K562 (cell line): Measurements from ENCODE around the gene MAP3K2. TPM values are rescaled to one million over a fixed set of nuclear protein-coding genes. Genes with fewer than 3 reads are reported as not detected.

ENCODE experiments used
- ATAC-seq: fragments of 200-7000 bp; cut with Tn5 transposase; 3 replicates; pipeline ENCODE4 v1.9.1; 2020; ENCODE audit warnings: moderate library complexity
- BruUV-seq: library from RNA; stranded (reverse); fragments of 400-500 nt; replicated peaks from 2 replicates; lab custom pipeline; 2021; lab: Mats Ljungman, UMichigan
- CTCF ChIA-PET: fragments of 300-600 bp; formaldehyde crosslinking; extraction: SDS; loops from one replicate; lab custom pipeline; 2021; ENCODE audit warnings: low intra/inter-chr PET ratio; lab: Yijun Ruan, JAX
- POLR2A ChIA-PET: fragments of 300-600, 350-650 bp; sonication (Branson Sonifier 250); formaldehyde crosslinking; extraction: SDS; loops from one replicate; lab custom pipeline; 2021; ENCODE audit warnings: antibody characterized with exemption, inconsistent platforms; lab: Yijun Ruan, JAX
- DNase-seq, 4 experiments: peaks; one replicate each; pipeline versions ENCODE4 v3.0.0 to v3.0.0-alpha.2; 2011 to 2018; ENCODE audit warnings: low spot score in 3 of 4, mixed read lengths in 3 of 4; ENCODE audit errors: extremely low read depth in 1 of 4
- FAIRE-seq: peaks from 2 replicates; lab custom pipeline; 2011; peaks lifted over from hg19 to GRCh38; lab: Jason Lieb, UNC
- H2AFZ ChIP-seq: 2 replicates; pipeline ENCODE4 v1.6.0; 2011; ENCODE audit warnings: low read depth, low read length, control low read depth, inconsistent platforms
- H3K27ac ChIP-seq: fragments of 200-600 bp; 3 replicates; pipeline ENCODE4 v1.8.0; 2011; ENCODE audit warnings: low read depth, mild to moderate bottlenecking, control low read depth, inconsistent platforms, low read length, moderate library complexity, mixed read lengths; ENCODE audit errors: extremely low read depth
- H3K27me3 ChIP-seq, 2 experiments: fragments of 300-600 bp in 1 of 2; 2 replicates in 1 of 2; 3 replicates in 1 of 2; pipeline versions ENCODE4 v1.6.0 to v1.8.0; 2011; ENCODE audit warnings: inconsistent platforms in 2 of 2, low read length in 2 of 2, mild to moderate bottlenecking in 1 of 2, mixed read lengths in 1 of 2, moderate library complexity in 1 of 2; ENCODE audit not compliant: control insufficient read depth in 2 of 2, insufficient read depth in 2 of 2
- H3K36me3 ChIP-seq: fragments of 300-600 bp; 3 replicates; pipeline ENCODE4 v1.8.0; 2011; ENCODE audit warnings: mild to moderate bottlenecking, low read length, inconsistent platforms; ENCODE audit not compliant: control insufficient read depth, insufficient read depth
- H3K4me1 ChIP-seq, 2 experiments: fragments of 200-600 bp in 1 of 2; replicated peaks in 1 of 2; 2 replicates in 1 of 2; 3 replicates in 1 of 2; pipeline versions ENCODE4 v1.5.1 to v1.8.0; 2011; ENCODE audit warnings: inconsistent platforms in 2 of 2, low read length in 2 of 2, mild to moderate bottlenecking in 1 of 2, mixed read lengths in 1 of 2, moderate library complexity in 1 of 2; ENCODE audit not compliant: control insufficient read depth in 2 of 2, insufficient read depth in 2 of 2
- H3K4me2 ChIP-seq: 2 replicates; pipeline ENCODE4 v1.6.1; 2011; ENCODE audit warnings: low read length, control low read depth, inconsistent platforms, mixed read lengths; ENCODE audit not compliant: insufficient read depth
- H3K4me3 ChIP-seq: fragments of 200-600 bp; sonication (generic), shearing (Covaris generic); 2 replicates; pipeline ENCODE4 v1.5.1; 2016; ENCODE audit warnings: control low read depth, inconsistent platforms
- H3K79me2 ChIP-seq: fragments of 200-600 bp; 3 replicates; pipeline ENCODE4 v1.8.0; 2011; ENCODE audit warnings: low read length, inconsistent platforms; ENCODE audit not compliant: control insufficient read depth, insufficient read depth
- H3K9ac ChIP-seq, 2 experiments: 2 replicates each; pipeline versions ENCODE4 v1.6.0 to v1.6.1; 2011; ENCODE audit warnings: low read depth in 2 of 2, low read length in 2 of 2, control low read depth in 1 of 2, inconsistent platforms in 1 of 2, mild to moderate bottlenecking in 1 of 2, mixed read lengths in 1 of 2; ENCODE audit not compliant: insufficient read depth in 1 of 2
- H3K9me1 ChIP-seq: one replicate; pipeline ENCODE4 v1.6.0; 2011; ENCODE audit warnings: inconsistent platforms, mild to moderate bottlenecking, low read length, moderate library complexity; ENCODE audit not compliant: control insufficient read depth, insufficient read depth
- H3K9me3 ChIP-seq: replicated peaks from 2 replicates; pipeline ENCODE4 v1.5.1; 2011; ENCODE audit warnings: low read depth, low read length, inconsistent platforms; ENCODE audit not compliant: control insufficient read depth, insufficient read depth
- H4K20me1 ChIP-seq: replicated peaks from 2 replicates; pipeline ENCODE4 v1.6.1; 2011; ENCODE audit warnings: low read length, inconsistent platforms, mixed read lengths; ENCODE audit not compliant: control insufficient read depth, insufficient read depth
- CEBPB ChIP-seq: fragments of 450-650 bp; IDR thresholded peaks from 2 replicates; pipeline ENCODE4 v1.6.1; 2016; ENCODE audit warnings: missing genetic modification characterization, missing compliant biosample characterization
- CLOCK ChIP-seq: fragments of 250-450 bp; sonication (Bioruptor Pico); IDR thresholded peaks from 2 replicates; pipeline ENCODE4 v1.4.0; 2020; ENCODE audit warnings: mild to moderate bottlenecking, moderate library complexity, borderline replicate concordance
- CREB3L1 ChIP-seq: fragments of 450-650 bp; IDR thresholded peaks from 2 replicates; pipeline ENCODE4 v1.6.1; 2014; ENCODE audit warnings: low read depth, mild to moderate bottlenecking, moderate library complexity, borderline replicate concordance
- MBD2 ChIP-seq: sonication (generic); IDR thresholded peaks from 2 replicates; pipeline ENCODE4 v1.6.1; 2016; ENCODE audit warnings: low read depth, borderline replicate concordance
- ZFP91 ChIP-seq: sonication (generic); formaldehyde crosslinking; IDR thresholded peaks from 2 replicates; pipeline ENCODE4 v1.8.0; 2022; ENCODE audit warnings: mild to moderate bottlenecking, missing genetic modification reagents
- ZNF79 ChIP-seq: fragments of 250-450 bp; sonication (Bioruptor Pico); IDR thresholded peaks from 2 replicates; pipeline ENCODE4 v1.4.0; 2020; ENCODE audit warnings: low read depth, mild to moderate bottlenecking, moderate library complexity
- WGBS: fragments of 100-300 bp; shearing (Covaris generic); methylation state at CpG from one replicate; pipeline ENCODE4 v1.1.6; 2016; ENCODE audit warnings: low coverage, mixed read lengths; ENCODE audit not compliant: insufficient coverage; ENCODE audit errors: missing lambda C conversion rate; 5-methylcytosine and 5-hydroxymethylcytosine counted together
- in situ Hi-C: fragments of 300-500 bp; cut with MboI; formaldehyde crosslinking; loops from 4 replicates; pipeline ENCODE4 v1.15.0; 2018; ENCODE audit warnings: inconsistent platforms, mixed read lengths
- intact Hi-C: fragments of 100-400 bp; cut with micrococcal nuclease; formaldehyde crosslinking; loops from 2 replicates; pipeline ENCODE4 v1.14.2; 2022
- polyA plus RNA-seq, 8 experiments: library from polyadenylated mRNA; depleted of rRNA in 4 of 8; stranded (reverse) in 5 of 8; unstranded in 3 of 8; fragments of >200 nt; fragmentation: Nextera tagmentation in 2 of 8; fragmentation: Illumina TruSeq in 1 of 8; extraction: Ambion mirVana in 2 of 8; extraction: Trizol in 1 of 8; gene quantifications; 2 replicates each; pipeline versions ENCODE4 v1.2.1 to v1.2.3, GENCODE V29; 2011 to 2014; ENCODE audit warnings: inconsistent platforms in 1 of 8, missing spikeins in 1 of 8
- total RNA-seq, 7 experiments: library from RNA; depleted of rRNA in 6 of 7; stranded (reverse); fragments of >200 nt in 6 of 7; fragmentation: Illumina TruSeq in 2 of 7; extraction: Trizol in 2 of 7; gene quantifications; 2 replicates each; pipeline versions ENCODE4 v1.2.1 to v1.2.3, GENCODE V29; 2011 to 2021; ENCODE audit warnings: low replicate concordance in 1 of 7

MAP3K2 gene
- total and polyA plus RNA-seq, 9 of the 15 experiments (the other 6 are each of a cell fraction or from before 2014, with no cell fraction given) = 1.2 to 14.2 (median 5.7) TPM

- intact Hi-C loops (no loop called here), in situ Hi-C loops (no loop called here)
- Histone ChIP-seq H3K27ac (peak overlapping the region; percentile 94), H3K36me3 (no peaks in the 10 kb centered on the region; the same call in 2 of the 3 replicates), H4K20me1 (peaks cover 3% of the 10 kb centered on the region; the same call in 1 of the 2 replicates), H3K9ac (peak overlapping the region; percentile 83 to 97), H3K4me3 (peak overlapping the region; percentile 87), H3K9me1 (no peaks in the 10 kb centered on the region), H3K4me1 (peaks cover 20 to 30% of the 10 kb centered on the region in 2 experiments; a peak in 3 of 5 replicates), H3K4me2 (peak overlapping the region; percentile 84), H2AFZ (peak overlapping the region; percentile 92), H3K9me3 (no peaks in the 10 kb centered on the region), H3K79me2 (peaks cover 48% of the 10 kb centered on the region), H3K27me3 (no peaks in the 10 kb centered on the region)
- CTCF ChIA-PET = no interaction called here
- BruUV-seq = TSS peak; percentile 56
- WGBS = 1% methylated on average over 33 of the region's 58 CpGs
- ATAC-seq = peak; percentile 88
- no peak for FAIRE-seq
- POLR2A ChIA-PET = interaction anchor here (0.6 kb wide), 1 partner anchor 447 kb away, joined by 4 read pairs; no protein-coding TSS in a partner anchor
- DNase-seq = peak; percentile 73 to 87 (median 78)
- no peak for TF ChIP-seq CLOCK (CRISPR knock-in tag)
- no peak for TF ChIP-seq CREB3L1
- no peak for TF ChIP-seq ZNF79 (CRISPR knock-in tag)
- 0 out of 2 replicates have a peak, but pooled peaks have one; percentile 40 for TF ChIP-seq ZFP91 (CRISPR knock-in tag)
- peak; percentile 47; the same call in 1 of the 2 replicates for TF ChIP-seq MBD2
- TF ChIP-seq CEBPB (tag) = no peak
Observed at GRCh38 chr2:127386764-127387654, 766 bp downstream of the MAP3K2 start.
